IMR-90 (cell line): ENCODE measurements around the gene CCNJL. TPM values are rescaled to one million over a fixed set of nuclear protein-coding genes. Genes with fewer than 3 reads are reported as not detected.

Experiments
- ATAC-seq: fragments of 200-7000 bp; cut with Tn5 transposase; 2 replicates; pipeline ENCODE4 v1.9.1; 2020; ENCODE audit warnings: low read depth, mild to moderate bottlenecking, moderate library complexity
- BruUV-seq: library from RNA; stranded (reverse); fragments of 400-500 nt; replicated peaks from 2 replicates; lab custom pipeline; 2021; lab: Mats Ljungman, UMichigan
- CTCF ChIA-PET: fragments of 300-600 bp; formaldehyde crosslinking; extraction: SDS; loops from one replicate; lab custom pipeline; 2021; ENCODE audit warnings: antibody characterized with exemption; lab: Yijun Ruan, JAX
- POLR2A ChIA-PET: fragments of 300-600 bp; sonication (Branson Sonifier 250); formaldehyde crosslinking; loops from one replicate; lab custom pipeline; 2022; ENCODE audit warnings: antibody characterized with exemption; ENCODE audit not compliant: unreplicated experiment; lab: Charles Lee
- DNase-seq: peaks from one replicate; pipeline ENCODE4 v3.0.0; 2013
- H2AFZ ChIP-seq: replicated peaks from 2 replicates; pipeline ENCODE3; 2013; ENCODE audit warnings: low read length, mild to moderate bottlenecking; ENCODE audit not compliant: poor library complexity
- H2AK5ac ChIP-seq: 2 replicates; pipeline ENCODE4 v1.6.1; 2013; ENCODE audit warnings: low read depth, low read length, inconsistent platforms
- H2AK9ac ChIP-seq: replicated peaks from 2 replicates; pipeline ENCODE3; 2013; ENCODE audit warnings: mild to moderate bottlenecking, low read depth, low read length, moderate library complexity; ENCODE audit not compliant: poor library complexity
- H2BK120ac ChIP-seq: 2 replicates; pipeline ENCODE4 v1.6.1; 2013; ENCODE audit warnings: low read depth, low read length, inconsistent platforms
- H2BK15ac ChIP-seq: 3 replicates; pipeline ENCODE4 v1.6.1; 2013; ENCODE audit warnings: low read depth, low read length, inconsistent platforms
- H2BK20ac ChIP-seq: 2 replicates; pipeline ENCODE4 v1.6.1; 2013; ENCODE audit warnings: low read depth, mild to moderate bottlenecking, inconsistent platforms, low read length, moderate library complexity
- H2BK5ac ChIP-seq: 2 replicates; pipeline ENCODE4 v1.6.1; 2013; ENCODE audit warnings: mild to moderate bottlenecking, low read depth, low read length, inconsistent platforms; ENCODE audit not compliant: poor library complexity, severe bottlenecking
- H3K14ac ChIP-seq: replicated peaks from 2 replicates; pipeline ENCODE4 v1.6.1; 2013; ENCODE audit warnings: low read depth, low read length, inconsistent platforms
- H3K18ac ChIP-seq: 2 replicates; pipeline ENCODE4 v1.6.1; 2013; ENCODE audit warnings: low read depth, low read length, control low read depth
- H3K23ac ChIP-seq: 2 replicates; pipeline ENCODE4 v1.6.1; 2013; ENCODE audit warnings: low read depth, low read length, inconsistent platforms
- H3K27ac ChIP-seq: 2 replicates; pipeline ENCODE4 v1.5.1; 2013; ENCODE audit warnings: mild to moderate bottlenecking, control low read depth, low read length; ENCODE audit not compliant: insufficient read depth
- H3K27me3 ChIP-seq: 2 replicates; pipeline ENCODE4 v1.6.1; 2013; ENCODE audit warnings: low read length; ENCODE audit not compliant: control insufficient read depth, insufficient read depth
- H3K36me3 ChIP-seq: 2 replicates; pipeline ENCODE4 v1.6.1; 2013; ENCODE audit warnings: low read length, mixed read lengths; ENCODE audit not compliant: control insufficient read depth, insufficient read depth
- H3K4ac ChIP-seq: 2 replicates; pipeline ENCODE4 v1.6.1; 2013; ENCODE audit warnings: low read depth, low read length, inconsistent platforms
- H3K4me1 ChIP-seq: 2 replicates; pipeline ENCODE4 v1.6.1; 2013; ENCODE audit warnings: low read length, mixed read lengths; ENCODE audit not compliant: control insufficient read depth, insufficient read depth
- H3K4me2 ChIP-seq: 2 replicates; pipeline ENCODE4 v1.6.1; 2013; ENCODE audit warnings: low read depth, mild to moderate bottlenecking, control low read depth, low read length, moderate library complexity
- H3K4me3 ChIP-seq: 2 replicates; pipeline ENCODE4 v1.5.1; 2013; ENCODE audit warnings: low read depth, mild to moderate bottlenecking, control low read depth, low read length, moderate library complexity; ENCODE audit not compliant: insufficient read depth
- H3K56ac ChIP-seq: 2 replicates; pipeline ENCODE4 v1.6.1; 2013; ENCODE audit warnings: low read length, inconsistent platforms; ENCODE audit not compliant: insufficient read depth; ENCODE audit errors: extremely low read depth
- H3K79me1 ChIP-seq, 2 experiments: 2 replicates each; pipeline ENCODE4 v1.6.1; 2013; ENCODE audit warnings: low read length in 2 of 2, inconsistent platforms in 1 of 2, low read depth in 1 of 2
- H3K9ac ChIP-seq: 2 replicates; pipeline ENCODE4 v1.6.1; 2013; ENCODE audit warnings: low read depth, low read length, control low read depth
- H3K9me1 ChIP-seq: 2 replicates; pipeline ENCODE4 v1.6.1; 2013; ENCODE audit warnings: low read length, inconsistent platforms; ENCODE audit not compliant: insufficient read depth
- H3K9me3 ChIP-seq: 2 replicates; pipeline ENCODE4 v1.6.1; 2013; ENCODE audit warnings: low read length; ENCODE audit not compliant: control insufficient read depth, insufficient read depth
- H4K20me1 ChIP-seq: 2 replicates; pipeline ENCODE4 v1.6.1; 2013; ENCODE audit warnings: low read length, inconsistent platforms; ENCODE audit not compliant: insufficient read depth
- H4K5ac ChIP-seq: 2 replicates; pipeline ENCODE4 v1.6.1; 2013; ENCODE audit warnings: mild to moderate bottlenecking, low read depth, low read length, control low read depth
- H4K8ac ChIP-seq, 2 experiments: 2 replicates each; pipeline ENCODE4 v1.6.1; 2013; ENCODE audit warnings: low read depth in 2 of 2, low read length in 2 of 2, control low read depth in 1 of 2, inconsistent platforms in 1 of 2
- H4K91ac ChIP-seq: 2 replicates; pipeline ENCODE4 v1.6.1; 2013; ENCODE audit warnings: low read depth, low read length, inconsistent platforms; ENCODE audit not compliant: insufficient read depth
- BHLHE40 ChIP-seq: fragments of 150-350 bp; IDR thresholded peaks from 2 replicates; pipeline ENCODE4 v1.6.1; 2016; ENCODE audit warnings: mild to moderate bottlenecking, low read depth, low read length
- CEBPB ChIP-seq: IDR thresholded peaks from 2 replicates; pipeline ENCODE4 v1.6.1; 2012; ENCODE audit warnings: low read depth, low read length, improper control_type of control experiment
- MXI1 ChIP-seq: IDR thresholded peaks from 2 replicates; pipeline ENCODE4 v1.6.1; 2012; ENCODE audit warnings: low read depth, mild to moderate bottlenecking, low read length, moderate library complexity, borderline replicate concordance
- NFE2L2 ChIP-seq: fragments of 150-350 bp; IDR thresholded peaks from 2 replicates; pipeline ENCODE4 v1.6.1; 2016; ENCODE audit warnings: low read depth, mild to moderate bottlenecking, low read length
- RAD21 ChIP-seq: IDR thresholded peaks from 2 replicates; pipeline ENCODE4 v1.6.1; 2012; ENCODE audit warnings: low read length, improper control_type of control experiment
- USF2 ChIP-seq: fragments of 150-350 bp; IDR thresholded peaks from 2 replicates; pipeline ENCODE4 v1.6.1; 2017; ENCODE audit warnings: mild to moderate bottlenecking, antibody characterized with exemption, low read length, low read depth
- WGBS, 2 experiments: methylation state at CpG; one replicate each; pipeline versions ENCODE4 v1.1.5 to v1.1.7; 2013; ENCODE audit warnings: missing lambda C conversion rate in 2 of 2; ENCODE audit not compliant: insufficient read length in 1 of 2; ENCODE audit errors: extremely low coverage in 2 of 2; 5-methylcytosine and 5-hydroxymethylcytosine counted together
- dilution Hi-C: fragments of 300-500 bp; cut with HindIII; formaldehyde crosslinking; loops from one replicate; pipeline ENCODE4 v1.14.3; 2018; ENCODE audit warnings: low sequenced_read_pairs; ENCODE audit not compliant: unreplicated experiment
- in situ Hi-C: fragments of 300-500 bp; cut with MboI; formaldehyde crosslinking; loops from 3 replicates; pipeline ENCODE4 v1.14.3; 2019; ENCODE audit warnings: low sequenced_read_pairs, inconsistent platforms, mixed read lengths
- intact Hi-C: fragments of 100-400 bp; cut with micrococcal nuclease; formaldehyde crosslinking; loops from 2 replicates; pipeline ENCODE4 v1.10.0; 2022
- polyA plus RNA-seq, 3 experiments: library from polyadenylated mRNA; depleted of rRNA; stranded (reverse); fragments of >200 nt; gene quantifications; 2 replicates each; pipeline ENCODE4 v1.2.3, GENCODE V29; 2012; ENCODE audit warnings: low replicate concordance in 1 of 3
- total RNA-seq: library from RNA; depleted of rRNA; stranded (reverse); fragments of >200 nt; gene quantifications from 2 replicates; pipeline ENCODE4 v1.2.3, GENCODE V29; 2012

CCNJL gene
- total and polyA plus RNA-seq, 2 of the 4 experiments (the other 2 are of a cell fraction), result 2.0 to 3.8 TPM

DNA sequence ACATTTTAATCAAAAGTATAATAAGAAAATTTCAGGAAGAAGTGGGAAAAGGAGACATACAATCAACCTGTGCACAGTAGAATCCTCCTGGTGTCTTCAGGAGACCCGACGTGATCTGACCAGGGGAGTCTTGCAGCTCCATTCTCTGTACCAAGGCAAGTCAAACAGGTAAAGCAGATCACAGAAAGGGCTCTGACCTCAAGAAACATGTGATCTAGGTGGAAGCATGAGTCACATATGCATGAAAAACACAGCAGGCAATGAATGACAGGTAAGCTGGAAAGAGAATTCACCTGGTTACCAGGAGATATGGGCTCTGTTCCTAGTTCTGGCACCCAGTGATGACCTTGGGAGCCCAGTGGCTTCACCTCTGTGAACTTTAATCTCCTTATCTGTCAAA lies 102.4 kb downstream of the CCNJL start:
- H2BK15ac ChIP-seq, result no peak overlapping the region
- no peak overlapping the region for H3K23ac ChIP-seq
- no peak overlapping the region for H3K56ac ChIP-seq
- no peaks in the 10 kb centered on the region for H4K20me1 ChIP-seq
- no peak overlapping the region for H3K4me2 ChIP-seq
- 80% methylated on average over 2 of the region's 2 CpGs; no CpG with 5 or more reads in 1 of the 2 experiments for WGBS, 2 experiments
- ChIA-PET CTCF (no interaction called here), POLR2A (no interaction called here)
- H3K4me3 ChIP-seq, result no peak overlapping the region
- no peak overlapping the region for H4K5ac ChIP-seq
- TF ChIP-seq BHLHE40, result no peak
- no peak for TF ChIP-seq USF2
- TF ChIP-seq RAD21, result no peak
- no peak for TF ChIP-seq MXI1
- TF ChIP-seq NFE2L2, result no peak
- TF ChIP-seq CEBPB, result no peak
- H3K4me1 ChIP-seq, result no peaks in the 10 kb centered on the region
- H4K8ac ChIP-seq, result no peak overlapping the region
- BruUV-seq, result no TSS peak
- H3K9me3 ChIP-seq, result no peaks in the 10 kb centered on the region
- no peak overlapping the region for H3K9ac ChIP-seq
- H3K27ac ChIP-seq, result no peak overlapping the region
- ATAC-seq, result no peak
- H2BK20ac ChIP-seq, result no peak overlapping the region
- no peak overlapping the region for H3K4ac ChIP-seq
- no peaks in the 10 kb centered on the region for H3K79me1 ChIP-seq
- dilution Hi-C loops (no loop called here), in situ Hi-C loops (no loop called here), intact Hi-C loops (no loop called here)
- no peak overlapping the region for H3K18ac ChIP-seq
- peaks cover 10% of the 10 kb centered on the region for H3K27me3 ChIP-seq
- H3K36me3 ChIP-seq, result no peaks in the 10 kb centered on the region
- H2AFZ ChIP-seq, result no peak overlapping the region
- H2AK9ac ChIP-seq, result no peak overlapping the region
- no peak overlapping the region for H3K14ac ChIP-seq
- H2AK5ac ChIP-seq, result no peak overlapping the region
- H3K9me1 ChIP-seq, result no peaks in the 10 kb centered on the region
- no peak overlapping the region for H4K91ac ChIP-seq
- H2BK5ac ChIP-seq, result no peak overlapping the region
- no peak for DNase-seq
- H2BK120ac ChIP-seq, result no peak overlapping the region
